NCI-H460 (cell line): Measurements from ENCODE around the gene SPAG17. TPM values are rescaled to one million over a fixed set of nuclear protein-coding genes. Genes with fewer than 3 reads are reported as not detected.

Experiments
- DNase-seq: peaks from one replicate; pipeline ENCODE4 v3.0.0-alpha.2; 2016; ENCODE audit warnings: low read depth; ENCODE audit errors: extremely low read depth
- total RNA-seq: library from RNA; depleted of rRNA; stranded (reverse); fragments of >200 nt; shearing (Covaris generic); gene quantifications from 2 replicates; pipeline ENCODE4 v1.2.3, GENCODE V29; 2014

SPAG17 gene
- total RNA-seq, 1 experiment from 2014 or later = not detected

- DNase-seq = no peak
Measured at GRCh38 chr1:118169016-118169415, 16.0 kb downstream of the SPAG17 start.

GRCh38 chr1:118160806-118161205 lies 24.2 kb downstream of the SPAG17 start:
- DNase-seq = no peak

- DNase-seq = no peak
Measured at GRCh38 chr1:118159569-118159968, 25.5 kb downstream of the SPAG17 start.

- no peak for DNase-seq
Measured at GRCh38 chr1:118158924-118159323, 26.1 kb downstream of the SPAG17 start.

DNA sequence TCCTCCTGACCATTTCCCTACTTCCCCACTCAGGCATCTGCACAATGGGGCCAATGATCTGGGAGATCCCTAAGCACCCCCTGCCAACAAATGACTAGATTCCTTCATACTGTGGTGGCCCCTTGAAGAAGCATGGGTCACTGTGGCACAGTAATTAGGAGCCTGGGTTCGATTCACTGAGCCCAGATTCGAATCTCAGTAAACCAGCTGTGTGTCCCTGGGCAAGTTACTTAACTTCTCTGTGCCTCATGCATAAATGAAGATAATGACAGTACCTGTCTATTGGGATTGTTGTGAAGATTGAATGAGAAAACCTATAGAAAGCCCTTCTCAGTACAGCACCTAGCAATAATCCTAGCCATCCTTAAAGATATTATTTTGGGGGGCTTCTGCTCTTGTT lies 27.5 kb downstream of the SPAG17 start:
- DNase-seq = no peak

- DNase-seq = no peak
Measured at GRCh38 chr1:118155106-118155505, 29.9 kb downstream of the SPAG17 start.

- no peak for DNase-seq
Measured at GRCh38 chr1:118154220-118154619, 30.8 kb downstream of the SPAG17 start.

- DNase-seq = peak; percentile 41
Measured at GRCh38 chr1:118151312-118151937, 33.6 kb downstream of the SPAG17 start.

- DNase-seq = no peak
Measured at GRCh38 chr1:118149799-118150198, 35.2 kb downstream of the SPAG17 start.

DNA sequence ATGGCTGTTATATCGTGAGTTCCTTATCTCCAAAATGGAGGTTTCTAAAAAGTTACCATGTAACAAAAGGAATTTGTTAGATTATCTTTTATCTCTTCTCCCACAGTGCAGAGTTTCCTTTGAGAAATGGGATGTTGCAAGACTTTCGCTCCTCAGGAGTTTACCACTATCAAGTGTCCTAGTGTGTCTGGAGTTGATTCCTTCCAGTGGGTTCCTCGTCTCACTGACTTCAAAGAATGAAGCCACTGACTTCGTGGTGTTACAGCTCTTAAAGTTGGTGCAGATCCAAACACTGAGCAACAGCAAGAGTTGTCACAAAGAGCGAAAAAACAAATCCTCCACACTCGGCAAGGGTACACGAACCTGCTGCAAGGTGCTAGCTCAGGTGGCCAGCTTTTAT lies 37.0 kb downstream of the SPAG17 start:
- DNase-seq = no peak

DNA sequence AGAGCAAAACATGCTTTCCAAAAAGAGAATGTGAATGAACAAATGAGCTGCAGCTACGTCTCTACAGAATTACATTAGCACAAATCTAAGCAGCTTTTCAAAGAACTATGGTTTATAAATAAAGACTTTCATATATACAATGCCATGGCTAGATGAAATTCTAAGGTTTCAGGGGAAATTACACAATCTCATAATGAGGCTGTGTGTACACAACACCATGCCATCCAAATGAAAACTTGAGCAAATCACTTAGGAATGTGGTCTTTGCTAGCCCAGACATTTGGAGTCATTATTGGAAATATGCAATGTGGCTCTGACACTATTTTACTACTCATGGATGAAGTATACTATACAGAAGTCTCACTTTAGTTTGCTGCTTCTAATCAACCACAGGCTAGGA lies 37.5 kb downstream of the SPAG17 start:
- no peak for DNase-seq

DNA sequence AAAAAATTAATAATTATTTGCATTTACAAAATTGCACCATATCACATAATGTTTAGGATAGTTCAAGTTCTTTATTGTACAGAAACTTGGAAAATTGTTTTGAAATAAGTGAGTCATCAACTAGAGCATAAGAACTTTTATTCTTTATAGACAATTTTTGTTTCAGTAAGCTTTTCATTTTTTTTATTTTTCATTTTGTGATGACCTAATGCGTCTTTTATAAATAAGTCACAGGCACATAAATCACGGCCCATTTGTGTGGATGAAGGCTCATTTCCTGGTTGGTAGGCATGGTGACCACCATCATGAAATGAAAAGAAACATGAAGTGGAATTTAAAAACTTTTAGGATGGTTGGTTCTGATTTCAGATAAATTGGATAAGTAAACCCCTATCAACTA lies 39.3 kb downstream of the SPAG17 start:
- DNase-seq = no peak

- no peak for DNase-seq
Measured at GRCh38 chr1:118144684-118145083, 40.3 kb downstream of the SPAG17 start.

GRCh38 chr1:118143831-118144230 lies 41.2 kb downstream of the SPAG17 start:
- DNase-seq = no peak

DNA sequence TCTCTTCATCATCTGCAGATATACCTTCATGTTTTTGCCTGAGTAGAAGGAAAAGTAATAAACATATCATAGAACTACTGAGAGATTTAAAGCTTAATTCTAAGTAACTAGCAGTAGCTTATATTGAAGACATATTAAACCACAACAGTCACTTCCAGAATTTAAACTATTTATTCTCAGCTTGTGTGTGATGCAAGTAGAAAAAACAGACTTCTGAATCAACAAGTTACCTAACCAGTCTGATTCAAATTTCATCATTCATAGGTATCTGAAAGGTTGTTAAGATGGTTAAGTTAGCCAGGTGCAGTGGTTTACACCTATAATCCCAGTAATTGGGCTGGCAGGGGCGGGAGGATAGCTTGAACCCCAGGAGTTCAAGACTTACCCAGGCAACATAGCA lies 41.9 kb downstream of the SPAG17 start:
- no peak for DNase-seq

DNA sequence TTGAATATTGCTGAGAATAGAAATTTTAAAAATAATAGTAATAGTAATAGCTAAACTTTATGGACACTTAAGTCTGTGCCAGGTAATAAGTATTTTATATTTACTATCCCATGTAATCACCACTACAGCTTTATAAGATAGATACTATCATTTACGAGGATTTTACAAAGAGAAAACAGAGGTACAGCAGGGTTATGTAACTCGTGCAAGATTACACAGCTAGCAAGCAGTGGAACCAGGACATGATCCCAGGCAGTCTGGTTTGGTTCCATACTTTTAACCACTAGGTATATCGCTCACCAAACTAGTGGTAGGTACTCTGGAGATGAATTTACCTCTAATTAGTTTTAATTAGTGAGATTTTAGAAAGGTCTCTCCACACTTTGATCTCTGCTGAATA lies 42.5 kb downstream of the SPAG17 start:
- no peak for DNase-seq

- no peak for DNase-seq
Measured at GRCh38 chr1:118137900-118138299, 47.1 kb downstream of the SPAG17 start.

GRCh38 chr1:118136187-118136941 lies 48.7 kb downstream of the SPAG17 start:
- DNase-seq = no peak

GRCh38 chr1:118132000-118132399 lies 53.0 kb downstream of the SPAG17 start:
- no peak for DNase-seq

- DNase-seq = no peak
Measured at GRCh38 chr1:118128761-118129160, 56.3 kb downstream of the SPAG17 start.

DNA sequence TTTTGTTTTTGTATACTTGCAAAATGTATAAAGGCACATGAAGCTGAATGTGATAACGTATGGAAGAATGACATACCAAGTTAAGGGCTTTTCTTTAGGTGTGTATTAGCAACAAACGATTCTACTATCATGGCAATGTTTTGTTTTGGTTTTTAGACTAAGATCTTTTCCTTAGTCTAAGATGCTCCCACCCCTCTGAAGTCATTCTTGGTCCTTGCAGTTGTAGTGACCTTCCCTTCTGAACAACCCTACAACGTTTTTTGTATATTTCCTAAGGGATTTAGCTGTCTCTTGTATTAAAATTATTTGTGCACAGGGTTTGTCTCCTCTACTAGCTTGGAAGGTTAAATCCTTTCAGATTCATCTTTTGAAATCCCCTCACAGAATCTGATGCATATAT lies 61.0 kb downstream of the SPAG17 start:
- DNase-seq = no peak

DNA sequence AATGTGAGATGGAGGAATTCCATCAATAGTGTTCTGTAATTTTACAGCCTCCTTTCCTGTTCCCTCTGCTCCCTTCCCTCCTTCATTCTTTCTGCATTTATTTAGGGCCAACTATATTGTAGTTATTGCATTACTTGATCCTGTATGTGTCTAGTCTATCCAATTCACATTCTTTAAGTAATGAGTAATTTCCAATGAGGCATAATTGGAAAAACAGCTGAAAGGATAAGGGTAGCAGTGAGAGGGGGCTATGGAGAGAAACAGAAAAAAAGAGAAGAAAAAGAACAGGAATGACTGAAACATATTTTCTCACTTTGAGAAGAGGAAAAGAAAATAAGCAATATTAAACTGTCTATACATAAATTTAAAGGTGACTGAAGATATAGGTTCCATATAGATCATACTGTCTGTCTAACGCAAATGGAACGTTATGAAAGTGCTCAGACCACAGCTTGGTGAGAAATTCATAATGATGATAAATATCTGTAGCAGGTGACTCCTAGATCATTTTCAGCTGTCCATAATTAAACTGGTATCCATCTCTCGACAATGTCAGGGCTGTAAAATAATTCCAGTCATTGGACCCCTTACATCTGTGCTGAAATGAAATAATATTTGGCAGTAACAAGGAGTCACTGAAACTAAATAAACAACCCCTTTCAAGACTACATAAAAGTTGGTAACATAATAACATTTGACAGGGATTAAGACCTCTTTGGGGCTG lies 61.8 kb downstream of the SPAG17 start:
- no peak for DNase-seq
